Stimulated activated effector memory CD8-positive, alpha-beta T cell treated with anti-CD3 and anti-CD28 coated beads, Interleukin-12 subunit alpha, Interleukin-12 subunit beta, amount 100 ng/mL, for 72 hours (primary cell): Measurements from ENCODE around the gene CNTN4.
A peak's percentile ranks its signal among the peaks of the same experiment; 100 is the strongest.

Experiments used
- ATAC-seq: fragments of 150-1000 bp; cut with Tn5 transposase; 2 replicates; pipeline ENCODE4 v1.10.0; 2021
- DNase-seq, 2 donors: peaks; one replicate each; pipeline ENCODE4 v3.0.0; 2021 to 2022; ENCODE audit warnings: low spot score in 2 of 2
- H3K27ac Mint-ChIP-seq: one replicate; pipeline ENCODE4 v1.8.0; 2022; ENCODE audit warnings: mild to moderate bottlenecking, mixed read lengths
- H3K36me3 Mint-ChIP-seq: one replicate; pipeline ENCODE4 v1.8.0; 2022; ENCODE audit warnings: mild to moderate bottlenecking, mixed read lengths
- H3K4me1 Mint-ChIP-seq: one replicate; pipeline ENCODE4 v1.8.0; 2022; ENCODE audit warnings: mixed read lengths
- H3K4me3 Mint-ChIP-seq: one replicate; pipeline ENCODE4 v1.8.0; 2022; ENCODE audit warnings: mild to moderate bottlenecking, mixed read lengths
- H3K9me3 Mint-ChIP-seq: one replicate; pipeline ENCODE4 v1.8.0; 2022; ENCODE audit warnings: mixed read lengths

CNTN4 gene

GRCh38 chr3:2849092-2849491 is 750.4 kb downstream of the CNTN4 start:
- no peaks in the 10 kb centered on the region for H3K9me3 Mint-ChIP-seq
- no peak overlapping the region for H3K27ac Mint-ChIP-seq
- DNase-seq: no peak
- no peak overlapping the region for H3K4me3 Mint-ChIP-seq
- H3K4me1 Mint-ChIP-seq: no peaks in the 10 kb centered on the region
- ATAC-seq: no peak
- H3K36me3 Mint-ChIP-seq: no peaks in the 10 kb centered on the region

- H3K36me3 Mint-ChIP-seq: no peaks in the 10 kb centered on the region
- DNase-seq (no peak), ATAC-seq (no peak)
- H3K27ac Mint-ChIP-seq: no peak overlapping the region
- no peak overlapping the region for H3K4me3 Mint-ChIP-seq
- H3K9me3 Mint-ChIP-seq: no peaks in the 10 kb centered on the region
- H3K4me1 Mint-ChIP-seq: peaks cover under 1% of the 10 kb centered on the region
These were observed 752.0 kb downstream of the CNTN4 start for GRCh38 chr3:2850701-2851100.

GRCh38 chr3:2851361-2851760 is 752.7 kb downstream of the CNTN4 start:
- no peaks in the 10 kb centered on the region for H3K9me3 Mint-ChIP-seq
- no peak for DNase-seq
- H3K4me1 Mint-ChIP-seq: peaks cover 7% of the 10 kb centered on the region
- no peaks in the 10 kb centered on the region for H3K36me3 Mint-ChIP-seq
- no peak for ATAC-seq
- H3K4me3 Mint-ChIP-seq: no peak overlapping the region
- H3K27ac Mint-ChIP-seq: no peak overlapping the region

GRCh38 chr3:2851835-2852234 is 753.2 kb downstream of the CNTN4 start:
- Mint-ChIP-seq H3K27ac (no peak overlapping the region), H3K4me1 (peaks cover 12% of the 10 kb centered on the region), H3K36me3 (no peaks in the 10 kb centered on the region), H3K9me3 (no peaks in the 10 kb centered on the region), H3K4me3 (no peak overlapping the region)
- no peak for ATAC-seq
- DNase-seq: no peak

- Mint-ChIP-seq H3K4me1 (peaks cover 12% of the 10 kb centered on the region), H3K4me3 (no peak overlapping the region), H3K9me3 (no peaks in the 10 kb centered on the region), H3K36me3 (no peaks in the 10 kb centered on the region), H3K27ac (no peak overlapping the region)
- ATAC-seq: no peak
- DNase-seq: no peak
These were observed 755.0 kb downstream of the CNTN4 start for GRCh38 chr3:2853651-2854050.

- Mint-ChIP-seq H3K4me3 (peak overlapping the region; percentile 7), H3K4me1 (peaks cover 12% of the 10 kb centered on the region), H3K27ac (no peak overlapping the region), H3K9me3 (no peaks in the 10 kb centered on the region), H3K36me3 (no peaks in the 10 kb centered on the region)
- DNase-seq (no peak), ATAC-seq (peak; percentile 47)
These were observed 757.8 kb downstream of the CNTN4 start for GRCh38 chr3:2856138-2857133.

- ATAC-seq (no peak), DNase-seq (no peak)
- Mint-ChIP-seq H3K9me3 (no peaks in the 10 kb centered on the region), H3K4me1 (peaks cover 12% of the 10 kb centered on the region), H3K4me3 (no peak overlapping the region), H3K27ac (no peak overlapping the region), H3K36me3 (no peaks in the 10 kb centered on the region)
These were observed 762.0 kb downstream of the CNTN4 start for GRCh38 chr3:2860626-2861025.

GRCh38 chr3:2861120-2861519 is 762.5 kb downstream of the CNTN4 start:
- Mint-ChIP-seq H3K4me1 (peaks cover 8% of the 10 kb centered on the region), H3K27ac (no peak overlapping the region), H3K9me3 (no peaks in the 10 kb centered on the region), H3K4me3 (no peak overlapping the region), H3K36me3 (no peaks in the 10 kb centered on the region)
- DNase-seq: no peak
- no peak for ATAC-seq

GRCh38 chr3:2861920-2862319 is 763.3 kb downstream of the CNTN4 start:
- H3K9me3 Mint-ChIP-seq: no peaks in the 10 kb centered on the region
- DNase-seq: no peak
- no peaks in the 10 kb centered on the region for H3K4me1 Mint-ChIP-seq
- H3K27ac Mint-ChIP-seq: no peak overlapping the region
- peak; percentile 63 for ATAC-seq
- no peaks in the 10 kb centered on the region for H3K36me3 Mint-ChIP-seq
- H3K4me3 Mint-ChIP-seq: no peak overlapping the region

- no peak overlapping the region for H3K4me3 Mint-ChIP-seq
- no peaks in the 10 kb centered on the region for H3K9me3 Mint-ChIP-seq
- ATAC-seq (no peak), DNase-seq (no peak)
- no peaks in the 10 kb centered on the region for H3K36me3 Mint-ChIP-seq
- no peak overlapping the region for H3K27ac Mint-ChIP-seq
- no peaks in the 10 kb centered on the region for H3K4me1 Mint-ChIP-seq
These were observed 763.7 kb downstream of the CNTN4 start for GRCh38 chr3:2862366-2862765.

- DNase-seq (no peak), ATAC-seq (no peak)
- no peaks in the 10 kb centered on the region for H3K4me1 Mint-ChIP-seq
- H3K4me3 Mint-ChIP-seq: no peak overlapping the region
- H3K9me3 Mint-ChIP-seq: no peaks in the 10 kb centered on the region
- no peak overlapping the region for H3K27ac Mint-ChIP-seq
- H3K36me3 Mint-ChIP-seq: no peaks in the 10 kb centered on the region
These were observed 764.5 kb downstream of the CNTN4 start for GRCh38 chr3:2863127-2863526.

- no peaks in the 10 kb centered on the region for H3K36me3 Mint-ChIP-seq
- DNase-seq (no peak), ATAC-seq (no peak)
- H3K4me3 Mint-ChIP-seq: no peak overlapping the region
- no peaks in the 10 kb centered on the region for H3K4me1 Mint-ChIP-seq
- H3K9me3 Mint-ChIP-seq: no peaks in the 10 kb centered on the region
- H3K27ac Mint-ChIP-seq: no peak overlapping the region
These were observed 771.2 kb downstream of the CNTN4 start for GRCh38 chr3:2869905-2870304.

GRCh38 chr3:2870724-2871333 is 772.2 kb downstream of the CNTN4 start:
- ATAC-seq: no peak
- no peaks in the 10 kb centered on the region for H3K4me1 Mint-ChIP-seq

GRCh38 chr3:2872884-2873283 is 774.2 kb downstream of the CNTN4 start:
- Mint-ChIP-seq H3K4me1 (no peaks in the 10 kb centered on the region), H3K4me3 (no peak overlapping the region), H3K9me3 (no peaks in the 10 kb centered on the region), H3K27ac (no peak overlapping the region), H3K36me3 (no peaks in the 10 kb centered on the region)
- DNase-seq (no peak), ATAC-seq (no peak)

More at GRCh38 chr3:2870724-2871333, 772.2 kb downstream of the CNTN4 start:
- Mint-ChIP-seq H3K27ac (no peak overlapping the region), H3K36me3 (no peaks in the 10 kb centered on the region), H3K4me3 (no peak overlapping the region), H3K9me3 (no peaks in the 10 kb centered on the region)
- no peak for DNase-seq

GRCh38 chr3:2873986-2874385 is 775.3 kb downstream of the CNTN4 start:
- DNase-seq (no peak), ATAC-seq (no peak)
- Mint-ChIP-seq H3K36me3 (no peaks in the 10 kb centered on the region), H3K27ac (no peak overlapping the region), H3K9me3 (no peaks in the 10 kb centered on the region), H3K4me3 (no peak overlapping the region), H3K4me1 (no peaks in the 10 kb centered on the region)

- Mint-ChIP-seq H3K36me3 (no peaks in the 10 kb centered on the region), H3K9me3 (no peaks in the 10 kb centered on the region), H3K4me3 (no peak overlapping the region), H3K4me1 (no peaks in the 10 kb centered on the region), H3K27ac (no peak overlapping the region)
- DNase-seq (no peak), ATAC-seq (no peak)
These were observed 777.0 kb downstream of the CNTN4 start for GRCh38 chr3:2875699-2876098.
